Measurements from ENCODE around the gene PABPN1L. TPM values are rescaled to one million over a fixed set of nuclear protein-coding genes. Genes with fewer than 3 reads are reported as not detected.

The PABPN1L gene
- total and polyA plus RNA-seq, 2 of the 13 experiments (the other 11 are each of a cell fraction or from before 2014, with no cell fraction given): not detected

GRCh38 chr16:88855176-88855575 lies 11.3 kb downstream of the PABPN1L start:
- Histone ChIP-seq H3K9ac (ENCODE audit: insufficient read depth, low read depth, low read length) (no peak overlapping the region), H2AFZ (ENCODE audit: low read length) (no peak overlapping the region), H3K4me1 (ENCODE audit: insufficient read depth, low read length) (peaks cover 15% of the 10 kb centered on the region), H3K79me2 (ENCODE audit: insufficient read depth, low read length) (peaks cover 12% of the 10 kb centered on the region), H3K9me3 (ENCODE audit: low read length) (no peaks in the 10 kb centered on the region), H3K4me3 (replicated peaks in 1 of 3; ENCODE audit: insufficient read depth in 1 of 3, low read depth in 2 of 3, low read length in 3 of 3) (no peak overlapping the region), H4K20me1 (ENCODE audit: insufficient read depth, low read length) (peaks cover 3% of the 10 kb centered on the region; the same call in 1 of the 2 replicates), H3K27ac (ENCODE audit: extremely low read length, insufficient read depth, low read length) (no peak overlapping the region), H3K36me3 (replicated peaks in 1 of 2; ENCODE audit: control insufficient read depth in 1 of 2, insufficient read depth in 2 of 2, low read length in 2 of 2) (peaks cover 6 to 20% of the 10 kb centered on the region in 2 experiments), H3K4me2 (ENCODE audit: low read depth, low read length) (no peak overlapping the region), H3K27me3 (ENCODE audit: control insufficient read depth in 1 of 2, insufficient read depth in 2 of 2, low read length in 2 of 2) (no peaks in the 10 kb centered on the region; a peak in 1 of 5 replicates)
- ChIA-PET POLR2A (interaction anchor here (0.6 kb wide), 1 partner anchor 9 kb away, joined by 3 read pairs; no protein-coding TSS in a partner anchor), CTCF (ENCODE audit: low intra/inter-chr PET ratio, low total read pairs) (no interaction called here)
- in situ Hi-C loops (cut with HindIII; ENCODE audit: extremely low pct_ligation_motif_present, low pct_unique_long_range_greater_than_20kb): loop anchor here (5.0 kb wide), 2 partner anchors 43 to 98 kb away; partner anchors contain the start of gene APRT
- ATAC-seq (no peak), DNase-seq (ENCODE audit: low spot score) (no peak), FAIRE-seq (no peak)
- intact Hi-C loops (cut with micrococcal nuclease; ENCODE audit: unreplicated experiment): loop anchor here (5.0 kb wide), 2 partner anchors 38 to 98 kb away; no protein-coding TSS in a partner anchor
- 89% methylated on average over 8 of the region's 8 CpGs for WGBS (ENCODE audit: low lambda C conversion rate)
- no TSS peak for BruUV-seq (replicated peaks)
- TF ChIP-seq RBM22 (optimal IDR thresholded peaks at IDR 0.05; ENCODE audit: low read length) (no peak), MBD4 (IDR thresholded peaks at IDR 0.05; ENCODE audit: borderline replicate concordance, low read length) (no peak), ZNF136 (CRISPR knock-in tag; IDR thresholded peaks at IDR 0.05; ENCODE audit: low read depth) (no peak), MLX (CRISPR knock-in tag; IDR thresholded peaks at IDR 0.05) (no peak), ZNF83 (CRISPR knock-in tag; IDR thresholded peaks at IDR 0.05; ENCODE audit: borderline replicate concordance) (no peak), ZNF850 (CRISPR knock-in tag; conservative IDR thresholded peaks at IDR 0.05) (no peak), NFE2L2 (IDR thresholded peaks at IDR 0.05; ENCODE audit: low read length) (no peak), JDP2 (CRISPR knock-in tag; IDR thresholded peaks at IDR 0.05; ENCODE audit: borderline replicate concordance) (no peak), ZNF782 (CRISPR knock-in tag; IDR thresholded peaks at IDR 0.05; ENCODE audit: borderline replicate concordance) (no peak), CENPBD1 (CRISPR knock-in tag; IDR thresholded peaks at IDR 0.05; ENCODE audit: borderline replicate concordance, low read depth) (no peak), ZNF775 (CRISPR knock-in tag; IDR thresholded peaks at IDR 0.05; ENCODE audit: borderline replicate concordance) (no peak), PBX2 (CRISPR knock-in tag; IDR thresholded peaks at IDR 0.05) (no peak), ZNF720 (CRISPR knock-in tag; IDR thresholded peaks at IDR 0.05) (no peak), ZNF816 (CRISPR knock-in tag; IDR thresholded peaks at IDR 0.05; ENCODE audit: borderline replicate concordance) (no peak), ZNF878 (CRISPR knock-in tag; IDR thresholded peaks at IDR 0.05) (no peak), PCBP2 (optimal IDR thresholded peaks at IDR 0.05; ENCODE audit: low read depth, low read length, poor library complexity, severe bottlenecking) (no peak)
- TF ChIP-seq, protein P1, sequence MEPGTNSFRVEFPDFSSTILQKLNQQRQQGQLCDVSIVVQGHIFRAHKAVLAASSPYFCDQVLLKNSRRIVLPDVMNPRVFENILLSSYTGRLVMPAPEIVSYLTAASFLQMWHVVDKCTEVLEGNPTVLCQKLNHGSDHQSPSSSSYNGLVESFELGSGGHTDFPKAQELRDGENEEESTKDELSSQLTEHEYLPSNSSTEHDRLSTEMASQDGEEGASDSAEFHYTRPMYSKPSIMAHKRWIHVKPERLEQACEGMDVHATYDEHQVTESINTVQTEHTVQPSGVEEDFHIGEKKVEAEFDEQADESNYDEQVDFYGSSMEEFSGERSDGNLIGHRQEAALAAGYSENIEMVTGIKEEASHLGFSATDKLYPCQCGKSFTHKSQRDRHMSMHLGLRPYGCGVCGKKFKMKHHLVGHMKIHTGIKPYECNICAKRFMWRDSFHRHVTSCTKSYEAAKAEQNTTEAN (CRISPR knock-in tag; conservative IDR thresholded peaks at IDR 0.05): no peak
- TF ChIP-seq, protein P2, sequence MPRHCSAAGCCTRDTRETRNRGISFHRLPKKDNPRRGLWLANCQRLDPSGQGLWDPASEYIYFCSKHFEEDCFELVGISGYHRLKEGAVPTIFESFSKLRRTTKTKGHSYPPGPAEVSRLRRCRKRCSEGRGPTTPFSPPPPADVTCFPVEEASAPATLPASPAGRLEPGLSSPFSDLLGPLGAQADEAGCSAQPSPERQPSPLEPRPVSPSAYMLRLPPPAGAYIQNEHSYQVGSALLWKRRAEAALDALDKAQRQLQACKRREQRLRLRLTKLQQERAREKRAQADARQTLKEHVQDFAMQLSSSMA (CRISPR knock-in tag; IDR thresholded peaks at IDR 0.05): no peak
- TF ChIP-seq, protein P3, sequence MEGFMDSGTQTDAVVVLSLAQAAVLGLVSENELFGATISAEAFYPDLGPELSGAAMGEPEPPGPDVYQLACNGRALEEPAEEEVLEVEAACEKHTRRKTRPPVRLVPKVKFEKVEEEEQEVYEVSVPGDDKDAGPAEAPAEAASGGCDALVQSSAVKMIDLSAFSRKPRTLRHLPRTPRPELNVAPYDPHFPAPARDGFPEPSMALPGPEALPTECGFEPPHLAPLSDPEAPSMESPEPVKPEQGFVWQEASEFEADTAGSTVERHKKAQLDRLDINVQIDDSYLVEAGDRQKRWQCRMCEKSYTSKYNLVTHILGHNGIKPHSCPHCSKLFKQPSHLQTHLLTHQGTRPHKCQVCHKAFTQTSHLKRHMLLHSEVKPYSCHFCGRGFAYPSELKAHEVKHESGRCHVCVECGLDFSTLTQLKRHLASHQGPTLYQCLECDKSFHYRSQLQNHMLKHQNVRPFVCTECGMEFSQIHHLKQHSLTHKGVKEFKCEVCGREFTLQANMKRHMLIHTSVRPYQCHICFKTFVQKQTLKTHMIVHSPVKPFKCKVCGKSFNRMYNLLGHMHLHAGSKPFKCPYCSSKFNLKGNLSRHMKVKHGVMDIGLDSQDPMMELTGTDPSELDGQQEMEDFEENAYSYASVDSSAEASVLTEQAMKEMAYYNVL (CRISPR knock-in tag; IDR thresholded peaks at IDR 0.05; ENCODE audit: borderline replicate concordance): no peak

All from HepG2 (cell line).